Measurements from ENCODE around the gene TIMMDC1.

DNA sequence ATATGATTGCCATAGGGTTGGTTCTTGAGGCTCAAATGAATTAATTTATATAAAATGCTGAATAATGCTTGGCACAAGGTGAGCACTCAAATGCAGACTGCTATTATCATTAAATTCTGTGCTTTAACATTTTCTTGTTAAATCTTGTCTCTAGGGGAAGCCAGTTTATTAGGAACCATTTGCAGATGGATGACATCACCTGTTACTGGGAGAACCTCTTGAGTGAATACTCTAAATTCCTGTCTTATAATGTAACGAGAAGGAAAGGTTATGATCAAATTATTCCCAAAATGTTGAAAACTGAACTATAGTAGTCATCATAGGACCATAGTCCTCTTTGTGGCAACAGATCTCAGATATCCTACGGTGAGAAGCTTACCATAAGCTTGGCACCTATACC is 6.2 kb upstream of the TIMMDC1 start:
- TF ChIP-seq, protein P1, sequence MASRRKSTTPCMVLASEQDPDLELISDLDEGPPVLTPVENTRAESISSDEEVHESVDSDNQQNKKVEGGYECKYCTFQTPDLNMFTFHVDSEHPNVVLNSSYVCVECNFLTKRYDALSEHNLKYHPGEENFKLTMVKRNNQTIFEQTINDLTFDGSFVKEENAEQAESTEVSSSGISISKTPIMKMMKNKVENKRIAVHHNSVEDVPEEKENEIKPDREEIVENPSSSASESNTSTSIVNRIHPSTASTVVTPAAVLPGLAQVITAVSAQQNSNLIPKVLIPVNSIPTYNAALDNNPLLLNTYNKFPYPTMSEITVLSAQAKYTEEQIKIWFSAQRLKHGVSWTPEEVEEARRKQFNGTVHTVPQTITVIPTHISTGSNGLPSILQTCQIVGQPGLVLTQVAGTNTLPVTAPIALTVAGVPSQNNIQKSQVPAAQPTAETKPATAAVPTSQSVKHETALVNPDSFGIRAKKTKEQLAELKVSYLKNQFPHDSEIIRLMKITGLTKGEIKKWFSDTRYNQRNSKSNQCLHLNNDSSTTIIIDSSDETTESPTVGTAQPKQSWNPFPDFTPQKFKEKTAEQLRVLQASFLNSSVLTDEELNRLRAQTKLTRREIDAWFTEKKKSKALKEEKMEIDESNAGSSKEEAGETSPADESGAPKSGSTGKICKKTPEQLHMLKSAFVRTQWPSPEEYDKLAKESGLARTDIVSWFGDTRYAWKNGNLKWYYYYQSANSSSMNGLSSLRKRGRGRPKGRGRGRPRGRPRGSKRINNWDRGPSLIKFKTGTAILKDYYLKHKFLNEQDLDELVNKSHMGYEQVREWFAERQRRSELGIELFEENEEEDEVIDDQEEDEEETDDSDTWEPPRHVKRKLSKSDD (conservative IDR thresholded peaks at IDR 0.05; ENCODE audit: low read length), result no peak
- TF ChIP-seq ZNF551 (CRISPR knock-in tag; IDR thresholded peaks at IDR 0.05), result no peak
- no peak for TF ChIP-seq ZNF239 (CRISPR knock-in tag; IDR thresholded peaks at IDR 0.05)
- TF ChIP-seq, protein P2, sequence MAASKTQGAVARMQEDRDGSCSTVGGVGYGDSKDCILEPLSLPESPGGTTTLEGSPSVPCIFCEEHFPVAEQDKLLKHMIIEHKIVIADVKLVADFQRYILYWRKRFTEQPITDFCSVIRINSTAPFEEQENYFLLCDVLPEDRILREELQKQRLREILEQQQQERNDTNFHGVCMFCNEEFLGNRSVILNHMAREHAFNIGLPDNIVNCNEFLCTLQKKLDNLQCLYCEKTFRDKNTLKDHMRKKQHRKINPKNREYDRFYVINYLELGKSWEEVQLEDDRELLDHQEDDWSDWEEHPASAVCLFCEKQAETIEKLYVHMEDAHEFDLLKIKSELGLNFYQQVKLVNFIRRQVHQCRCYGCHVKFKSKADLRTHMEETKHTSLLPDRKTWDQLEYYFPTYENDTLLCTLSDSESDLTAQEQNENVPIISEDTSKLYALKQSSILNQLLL (CRISPR knock-in tag; IDR thresholded peaks at IDR 0.05; ENCODE audit: borderline replicate concordance), result no peak
- no peak for TF ChIP-seq ZNF174 (CRISPR knock-in tag; IDR thresholded peaks at IDR 0.05)
